ENCODE data around the gene WHRN. TPM values are rescaled to one million over a fixed set of nuclear protein-coding genes. Genes with fewer than 3 reads are reported as not detected.
A peak's percentile ranks its signal among the peaks of the same experiment; 100 is the strongest.

WHRN gene
- total RNA-seq, 2 experiments from 2014 or later, result 0.19 to 2.1 TPM

- peak overlapping the region; percentile 76 for H3K4me3 ChIP-seq (ENCODE audit: low read depth, low read length, poor library complexity, severe bottlenecking)
- peaks cover 81% of the 10 kb centered on the region for H3K4me1 ChIP-seq (ENCODE audit: insufficient read depth, low read length, poor library complexity, severe bottlenecking)
- peaks cover 93% of the 10 kb centered on the region for H3K79me2 ChIP-seq (ENCODE audit: insufficient read depth, low read depth, low read length)
- DNase-seq (ENCODE audit: low spot score), result no peak
- ChIA-PET CTCF (ENCODE audit: unreplicated experiment) (interaction anchor here (0.9 to 3.8 kb wide), 5 partner anchors 12 to 51 kb away, joined by 3 to 15 read pairs (median 6); no protein-coding TSS in a partner anchor), POLR2A (interaction anchor here (0.5 to 8.2 kb wide), 10 partner anchors 12 to 937 kb away, joined by 3 to 275 read pairs (median 4); no protein-coding TSS in a partner anchor)
- peak overlapping the region; percentile 83 for H3K4me2 ChIP-seq (ENCODE audit: low read length)
- H3K36me3 ChIP-seq (ENCODE audit: insufficient read depth, low read length), result peaks cover 58% of the 10 kb centered on the region
- H2AFZ ChIP-seq (ENCODE audit: low read length), result no peak overlapping the region
- TF ChIP-seq EZH2phosphoT487 (IDR thresholded peaks at IDR 0.05; ENCODE audit: borderline replicate concordance, low read depth, low read length) (no peak), CTCF (conservative IDR thresholded peaks at IDR 0.05; ENCODE audit: low read length) (no peak)
- no peaks in the 10 kb centered on the region for H3K9me3 ChIP-seq (ENCODE audit: low read length)
- intact Hi-C loops (cut with micrococcal nuclease; ENCODE audit: unreplicated experiment), result loop anchor here (1.0 kb wide), 1 partner anchor 52 kb away; no protein-coding TSS in a partner anchor
- no peaks in the 10 kb centered on the region for H3K9me2 ChIP-seq (ENCODE audit: insufficient read depth, low read length)
- no TSS peak for BruUV-seq (replicated peaks)
- H4K20me1 ChIP-seq (ENCODE audit: insufficient read depth, low read length), result no peaks in the 10 kb centered on the region
- H3K27ac ChIP-seq (ENCODE audit: low read depth, low read length, poor library complexity, severe bottlenecking), result peak overlapping the region; percentile 97
These were observed 114.3 kb downstream of the WHRN start for GRCh38 chr9:114390952-114391351.

- peak overlapping the region; percentile 97 for H3K27ac ChIP-seq (ENCODE audit: low read depth, low read length, poor library complexity, severe bottlenecking)
- peaks cover 79% of the 10 kb centered on the region for H3K4me1 ChIP-seq (ENCODE audit: insufficient read depth, low read length, poor library complexity, severe bottlenecking)
- no peak overlapping the region for H2AFZ ChIP-seq (ENCODE audit: low read length)
- H3K9me2 ChIP-seq (ENCODE audit: insufficient read depth, low read length), result no peaks in the 10 kb centered on the region
- ChIA-PET POLR2A (interaction anchor here (0.8 to 8.2 kb wide), 8 partner anchors 10 to 536 kb away, joined by 3 to 275 read pairs (median 4); no protein-coding TSS in a partner anchor), CTCF (ENCODE audit: unreplicated experiment) (interaction anchor here (0.7 to 3.8 kb wide), 10 partner anchors 11 to 71 kb away, joined by 3 to 15 read pairs (median 4); no protein-coding TSS in a partner anchor)
- H3K79me2 ChIP-seq (ENCODE audit: insufficient read depth, low read depth, low read length), result peaks cover 88% of the 10 kb centered on the region
- no peaks in the 10 kb centered on the region for H3K9me3 ChIP-seq (ENCODE audit: low read length)
- BruUV-seq (replicated peaks), result no TSS peak
- peaks cover 52% of the 10 kb centered on the region for H3K36me3 ChIP-seq (ENCODE audit: insufficient read depth, low read length)
- DNase-seq (ENCODE audit: low spot score), result peak; percentile 65
- peak overlapping the region; percentile 83 for H3K4me2 ChIP-seq (ENCODE audit: low read length)
- peak; percentile 73 for TF ChIP-seq CTCF (conservative IDR thresholded peaks at IDR 0.05; ENCODE audit: low read length)
- TF ChIP-seq EZH2phosphoT487 (IDR thresholded peaks at IDR 0.05; ENCODE audit: borderline replicate concordance, low read depth, low read length), result no peak
- H3K4me3 ChIP-seq (ENCODE audit: low read depth, low read length, poor library complexity, severe bottlenecking), result peak overlapping the region; percentile 76
- intact Hi-C loops (cut with micrococcal nuclease; ENCODE audit: unreplicated experiment), result loop anchor here (1.0 to 5.0 kb wide), 3 partner anchors 50 to 812 kb away; no protein-coding TSS in a partner anchor
- no peaks in the 10 kb centered on the region for H4K20me1 ChIP-seq (ENCODE audit: insufficient read depth, low read length)
These were observed 115.5 kb downstream of the WHRN start for GRCh38 chr9:114389612-114390368.

Data from OCI-LY7 (cell line).